Measurements from ENCODE around the gene TRIM7. TPM values are rescaled to one million over a fixed set of nuclear protein-coding genes. Genes with fewer than 3 reads are reported as not detected.

TRIM7 gene
- total and polyA plus RNA-seq, 8 donors, result 1.9 to 11.1 (median 3.1) TPM

- DNase-seq, result no peak
- WGBS, 2 donors, result 89 to 94% methylated on average over 9 of the region's 9 CpGs
- Histone ChIP-seq H3K4me3 (no peak overlapping the region), H3K27me3 (no peaks in the 10 kb centered on the region), H3K27ac (no peak overlapping the region), H3K36me3 (peaks cover 6 to 73% (median 61%) of the 10 kb centered on the region in 3 donors), H3K9me3 (no peaks in the 10 kb centered on the region), H3K4me1 (peaks cover 11 to 14% (median 13%) of the 10 kb centered on the region in 3 donors)
- no peak for FAIRE-seq
- ATAC-seq, result no peak
- intact Hi-C loops (cut with DNase I), result no loop called here
- TF ChIP-seq CTCF (IDR thresholded peaks at IDR 0.05), result no peak
These were observed 34.2 kb upstream of the TRIM7 start for GRCh38 chr5:181239062-181239663.

- 89 to 98% methylated on average over 5 of the region's 5 CpGs for WGBS, 2 donors
- TF ChIP-seq CTCF (IDR thresholded peaks at IDR 0.05), result no peak
- no peak for FAIRE-seq
- no peaks in the 10 kb centered on the region for H3K27me3 ChIP-seq
- peaks cover 6 to 74% (median 61%) of the 10 kb centered on the region in 3 donors for H3K36me3 ChIP-seq
- no peak overlapping the region for H3K4me3 ChIP-seq
- H3K4me1 ChIP-seq, result peaks cover 11 to 14% (median 13%) of the 10 kb centered on the region in 3 donors
- no peak for ATAC-seq
- H3K9me3 ChIP-seq, result no peaks in the 10 kb centered on the region
- DNase-seq, result no peak
- intact Hi-C loops (cut with DNase I), result no loop called here
- H3K27ac ChIP-seq, result no peak overlapping the region
These were observed 32.9 kb upstream of the TRIM7 start for GRCh38 chr5:181237729-181238385.

- ATAC-seq (no peak), FAIRE-seq (no peak), DNase-seq (no peak)
- no peaks in the 10 kb centered on the region for H3K9me3 ChIP-seq
- intact Hi-C loops (cut with DNase I), result no loop called here
- H3K4me3 ChIP-seq, result no peak overlapping the region
- H3K36me3 ChIP-seq, result peaks cover 6 to 75% (median 60%) of the 10 kb centered on the region in 3 donors
- TF ChIP-seq CTCF (IDR thresholded peaks at IDR 0.05), result no peak
- peaks cover 10 to 12% (median 12%) of the 10 kb centered on the region in 3 donors for H3K4me1 ChIP-seq
- H3K27me3 ChIP-seq, result no peaks in the 10 kb centered on the region
- WGBS, 2 donors, result 76 to 81% methylated on average over 10 of the region's 10 CpGs
- H3K27ac ChIP-seq, result no peak overlapping the region
These were observed 32.1 kb upstream of the TRIM7 start for GRCh38 chr5:181236954-181237641.

- ATAC-seq, result no peak
- FAIRE-seq, result no peak
These were observed 31.5 kb upstream of the TRIM7 start for GRCh38 chr5:181236471-181236870.

More at GRCh38 chr5:181236471-181236870, 31.5 kb upstream of the TRIM7 start:
- 83 to 87% methylated on average over 6 of the region's 6 CpGs for WGBS, 2 donors
- H3K4me1 ChIP-seq, result peaks cover 3 to 6% (median 5%) of the 10 kb centered on the region in 3 donors
- no peaks in the 10 kb centered on the region for H3K27me3 ChIP-seq
- H3K4me3 ChIP-seq, result no peak overlapping the region
- no peak for DNase-seq
- intact Hi-C loops (cut with DNase I), result no loop called here
- no peak for TF ChIP-seq CTCF (IDR thresholded peaks at IDR 0.05)
- H3K36me3 ChIP-seq, result peaks cover 6 to 72% (median 54%) of the 10 kb centered on the region in 3 donors
- H3K9me3 ChIP-seq, result no peaks in the 10 kb centered on the region
- H3K27ac ChIP-seq, result no peak overlapping the region
